ENCODE measurements around the gene GMDS. TPM values are rescaled to one million over a fixed set of nuclear protein-coding genes. Genes with fewer than 3 reads are reported as not detected.
"Not testable (repeated sequence)": the region's sequence is repeated elsewhere in the genome, so short reads cannot be mapped to it uniquely, and the experiment has no call there.

Gene GMDS
- total RNA-seq, 2 donors from 2014 or later, result 18.2 to 20.5 TPM

DNA sequence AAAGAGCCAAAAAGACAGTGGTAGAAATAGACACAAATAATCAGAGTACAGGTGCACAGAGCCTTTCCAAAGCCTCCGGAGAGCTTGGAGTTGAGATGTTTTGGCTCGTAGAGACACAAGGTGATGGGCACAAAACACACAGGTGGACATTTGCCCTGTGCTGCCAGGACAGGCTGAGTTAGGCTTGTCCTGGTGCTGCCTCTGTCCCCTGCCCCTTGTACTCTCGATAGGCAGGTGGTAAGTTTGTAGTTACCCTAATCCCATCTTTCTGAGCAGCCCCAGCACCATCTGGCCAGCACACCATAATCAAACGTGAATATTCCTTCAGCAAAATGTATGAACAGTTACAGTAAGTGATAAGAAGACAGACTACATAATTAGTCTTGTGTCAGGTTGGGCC, 540.2 kb downstream of the GMDS start:
- DNase-seq (no peak), ATAC-seq (no peak)
- no peaks in the 10 kb centered on the region for H3K9me3 ChIP-seq (ENCODE audit: control insufficient read depth, low read length, poor library complexity, severe bottlenecking)
- no peak overlapping the region for H3K27ac Mint-ChIP-seq
- no peak overlapping the region for H3K4me3 Mint-ChIP-seq
- H3K27me3 Mint-ChIP-seq, result no peaks in the 10 kb centered on the region
- no peaks in the 10 kb centered on the region for H3K4me1 Mint-ChIP-seq
- peaks cover 2% of the 10 kb centered on the region for H3K36me3 Mint-ChIP-seq (ENCODE audit: low read depth)

GRCh38 chr6:1704711-1705110, 540.7 kb downstream of the GMDS start:
- H3K4me1 Mint-ChIP-seq, result no peaks in the 10 kb centered on the region

GRCh38 chr6:1703923-1704322, 541.5 kb downstream of the GMDS start:
- no peak for ATAC-seq
- Mint-ChIP-seq H3K4me1 (peaks cover 2% of the 10 kb centered on the region), H3K36me3 (ENCODE audit: low read depth) (peaks cover 2% of the 10 kb centered on the region), H3K27me3 (no peaks in the 10 kb centered on the region), H3K4me3 (no peak overlapping the region), H3K27ac (no peak overlapping the region)
- no peaks in the 10 kb centered on the region for H3K9me3 ChIP-seq (ENCODE audit: control insufficient read depth, low read length, poor library complexity, severe bottlenecking)
- no peak for DNase-seq

More at GRCh38 chr6:1704711-1705110, 540.7 kb downstream of the GMDS start:
- H3K27ac Mint-ChIP-seq, result no peak overlapping the region
- H3K27me3 Mint-ChIP-seq, result no peaks in the 10 kb centered on the region
- peaks cover 2% of the 10 kb centered on the region for H3K36me3 Mint-ChIP-seq (ENCODE audit: low read depth)
- no peak for DNase-seq
- no peak for ATAC-seq
- H3K9me3 ChIP-seq (ENCODE audit: control insufficient read depth, low read length, poor library complexity, severe bottlenecking), result no peaks in the 10 kb centered on the region
- no peak overlapping the region for H3K4me3 Mint-ChIP-seq

- DNase-seq (no peak), ATAC-seq (no peak)
- H3K27me3 Mint-ChIP-seq, result no peaks in the 10 kb centered on the region
- H3K36me3 Mint-ChIP-seq (ENCODE audit: low read depth), result peaks cover 2% of the 10 kb centered on the region
- peaks cover 2% of the 10 kb centered on the region for H3K4me1 Mint-ChIP-seq
- no peaks in the 10 kb centered on the region for H3K9me3 ChIP-seq (ENCODE audit: control insufficient read depth, low read length, poor library complexity, severe bottlenecking)
- no peak overlapping the region for H3K4me3 Mint-ChIP-seq
- H3K27ac Mint-ChIP-seq, result no peak overlapping the region
Observed at GRCh38 chr6:1703091-1703855, 542.1 kb downstream of the GMDS start.

DNA sequence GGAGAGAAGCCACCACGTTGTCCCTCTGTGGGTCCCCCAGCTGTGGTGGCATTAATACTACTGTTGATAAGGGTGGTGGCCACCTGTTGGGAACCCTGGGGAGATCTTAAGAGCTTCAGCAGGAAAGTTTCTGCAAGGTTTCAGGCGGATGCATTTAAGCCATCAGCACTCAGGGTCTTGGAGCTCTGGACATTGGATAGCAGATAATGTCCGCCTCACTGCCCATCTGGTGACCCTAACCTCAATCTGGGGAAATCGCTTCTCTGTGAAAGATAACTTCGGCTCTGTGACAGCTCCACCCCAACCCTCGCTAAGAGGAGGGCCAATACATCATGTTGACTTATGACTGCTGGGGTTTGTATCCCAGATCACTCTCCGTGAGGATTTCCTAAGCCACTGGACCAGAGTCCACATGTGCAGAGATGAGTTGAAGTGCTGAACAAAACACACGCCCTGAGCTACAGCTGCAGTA, 542.8 kb downstream of the GMDS start:
- H3K4me1 Mint-ChIP-seq, result peaks cover 2% of the 10 kb centered on the region

GRCh38 chr6:1701668-1702353, 543.6 kb downstream of the GMDS start:
- Mint-ChIP-seq H3K36me3 (ENCODE audit: low read depth) (peaks cover 2% of the 10 kb centered on the region), H3K4me1 (peaks cover 2% of the 10 kb centered on the region), H3K27ac (no peak overlapping the region), H3K4me3 (no peak overlapping the region), H3K27me3 (no peaks in the 10 kb centered on the region)
- H3K9me3 ChIP-seq (ENCODE audit: control insufficient read depth, low read length, poor library complexity, severe bottlenecking), result no peaks in the 10 kb centered on the region
- ATAC-seq (no peak), DNase-seq (no peak)

More for the DNA sequence above, 542.8 kb downstream of the GMDS start:
- H3K9me3 ChIP-seq (ENCODE audit: control insufficient read depth, low read length, poor library complexity, severe bottlenecking), result no peaks in the 10 kb centered on the region
- Mint-ChIP-seq H3K4me3 (no peak overlapping the region), H3K36me3 (ENCODE audit: low read depth) (peaks cover 2% of the 10 kb centered on the region), H3K27me3 (no peaks in the 10 kb centered on the region), H3K27ac (no peak overlapping the region)
- DNase-seq (no peak), ATAC-seq (no peak)

GRCh38 chr6:1700278-1700967, 545.0 kb downstream of the GMDS start:
- DNase-seq (no peak), ATAC-seq (no peak)
- H3K4me3 Mint-ChIP-seq, result no peak overlapping the region
- peaks cover 2% of the 10 kb centered on the region for H3K36me3 Mint-ChIP-seq (ENCODE audit: low read depth)
- no peaks in the 10 kb centered on the region for H3K9me3 ChIP-seq (ENCODE audit: control insufficient read depth, low read length, poor library complexity, severe bottlenecking)
- no peaks in the 10 kb centered on the region for H3K27me3 Mint-ChIP-seq
- H3K27ac Mint-ChIP-seq, result no peak overlapping the region
- H3K4me1 Mint-ChIP-seq, result peaks cover 2% of the 10 kb centered on the region

- Mint-ChIP-seq H3K4me3 (no peak overlapping the region), H3K27ac (no peak overlapping the region), H3K4me1 (peaks cover 2% of the 10 kb centered on the region), H3K27me3 (no peaks in the 10 kb centered on the region), H3K36me3 (ENCODE audit: low read depth) (no peaks in the 10 kb centered on the region)
- DNase-seq (no peak), ATAC-seq (no peak)
- no peaks in the 10 kb centered on the region for H3K9me3 ChIP-seq (ENCODE audit: control insufficient read depth, low read length, poor library complexity, severe bottlenecking)
Observed at GRCh38 chr6:1698527-1698926, 546.9 kb downstream of the GMDS start.

DNA sequence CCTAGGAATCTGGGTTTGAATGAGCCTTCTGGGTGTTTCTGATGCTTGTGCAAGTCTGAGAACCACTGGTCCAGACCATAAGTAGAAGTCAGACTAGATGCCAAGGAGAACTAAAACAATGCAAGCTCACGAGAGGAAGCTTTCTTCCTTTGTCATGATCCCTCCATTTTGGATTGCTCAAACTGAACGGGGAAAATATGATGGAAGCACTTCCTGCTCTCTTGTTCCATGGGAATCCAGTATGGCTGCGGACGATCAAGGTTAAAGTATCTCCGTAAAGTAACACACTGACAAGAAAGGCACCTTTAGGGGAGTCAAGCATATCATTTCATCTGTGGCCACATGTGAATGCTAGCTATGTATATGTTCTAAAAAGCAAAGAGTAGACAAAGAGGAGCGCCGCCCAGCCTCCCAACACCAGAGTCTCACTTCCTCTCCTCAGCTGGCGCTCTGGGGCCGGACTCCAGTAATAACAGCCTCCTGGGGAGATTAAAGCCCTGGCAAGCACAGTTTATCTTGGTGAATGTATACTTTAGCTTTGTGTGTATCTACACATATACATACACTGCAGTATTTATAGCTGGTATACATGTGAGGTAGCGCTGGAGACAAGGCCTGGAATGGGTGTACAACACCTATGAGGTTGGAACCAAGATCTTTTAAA, 547.6 kb downstream of the GMDS start:
- Mint-ChIP-seq H3K4me3 (no peak overlapping the region), H3K4me1 (peaks cover 2% of the 10 kb centered on the region), H3K36me3 (ENCODE audit: low read depth) (no peaks in the 10 kb centered on the region), H3K27ac (no peak overlapping the region), H3K27me3 (no peaks in the 10 kb centered on the region)
- DNase-seq, result no peak
- no peaks in the 10 kb centered on the region for H3K9me3 ChIP-seq (ENCODE audit: control insufficient read depth, low read length, poor library complexity, severe bottlenecking)
- ATAC-seq, result no peak

GRCh38 chr6:1696463-1696850, 548.9 kb downstream of the GMDS start:
- no peak for ATAC-seq
- Mint-ChIP-seq H3K36me3 (ENCODE audit: low read depth) (no peaks in the 10 kb centered on the region), H3K4me1 (peaks cover 2% of the 10 kb centered on the region), H3K27ac (no peak overlapping the region), H3K4me3 (no peak overlapping the region), H3K27me3 (no peaks in the 10 kb centered on the region)
- H3K9me3 ChIP-seq (ENCODE audit: control insufficient read depth, low read length, poor library complexity, severe bottlenecking), result no peaks in the 10 kb centered on the region
- no peak for DNase-seq

GRCh38 chr6:1695546-1696462, 549.6 kb downstream of the GMDS start:
- no peak for DNase-seq
- H3K27ac Mint-ChIP-seq, result no peak overlapping the region
- H3K27me3 Mint-ChIP-seq, result no peaks in the 10 kb centered on the region
- H3K4me1 Mint-ChIP-seq, result peaks cover 4% of the 10 kb centered on the region
- no peak overlapping the region for H3K4me3 Mint-ChIP-seq
- ATAC-seq, result no peak
- no peaks in the 10 kb centered on the region for H3K9me3 ChIP-seq (ENCODE audit: control insufficient read depth, low read length, poor library complexity, severe bottlenecking)
- H3K36me3 Mint-ChIP-seq (ENCODE audit: low read depth), result no peaks in the 10 kb centered on the region

DNA sequence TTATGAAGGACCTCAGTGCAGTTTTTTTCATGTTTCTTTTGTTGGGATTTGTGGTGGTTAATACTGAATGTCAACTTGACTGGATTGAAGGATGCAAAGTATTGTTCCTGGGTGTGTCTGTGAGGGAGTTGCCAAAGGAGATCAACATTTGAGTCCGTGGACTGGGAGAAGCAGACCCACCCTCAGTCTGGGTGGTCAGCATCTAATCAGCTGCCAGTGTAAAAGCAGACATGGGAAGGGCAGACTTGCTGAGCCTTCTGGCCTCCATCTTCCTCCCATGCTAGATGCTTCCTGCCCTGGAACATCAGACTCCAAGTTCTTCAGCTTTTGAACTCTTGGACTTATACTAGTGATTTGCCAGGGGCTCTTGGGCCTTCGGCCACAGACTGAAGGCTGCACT, 553.6 kb downstream of the GMDS start:
- ATAC-seq; H3K27me3 Mint-ChIP-seq; H3K4me3 Mint-ChIP-seq; H3K4me1 Mint-ChIP-seq; DNase-seq; H3K9me3 ChIP-seq (ENCODE audit: control insufficient read depth, low read length, poor library complexity, severe bottlenecking); H3K27ac Mint-ChIP-seq: not testable (repeated sequence)
- H3K36me3 Mint-ChIP-seq (ENCODE audit: low read depth), result peaks cover 10% of the 10 kb centered on the region
